ENCODE measurements around the gene DLGAP3.

GRCh38 chr1:34822202-34822601 is 107.2 kb downstream of the DLGAP3 start:
- no peak for TF ChIP-seq EZH2 (IDR thresholded peaks at IDR 0.05)
- TF ChIP-seq RAD21 (IDR thresholded peaks at IDR 0.05; ENCODE audit: low read depth), result no peak
- no peak for TF ChIP-seq CTCF (IDR thresholded peaks at IDR 0.05 in 2 of 3, conservative IDR thresholded peaks at IDR 0.05 in 1 of 3; ENCODE audit: borderline replicate concordance in 1 of 3, insufficient read depth in 1 of 3, low read depth in 2 of 3, low read length in 2 of 3)
- TF ChIP-seq TCF7L2 (IDR thresholded peaks at IDR 0.05; ENCODE audit: borderline replicate concordance, extremely low read depth, insufficient read depth, insufficient read length), result no peak
- TF ChIP-seq JUND (IDR thresholded peaks at IDR 0.05), result no peak

Measured in HCT116 (cell line).